Gastroesophageal sphincter (tissue), 4 donors: ENCODE results near the gene SLC2A11. TPM values are rescaled to one million over a fixed set of nuclear protein-coding genes. Genes with fewer than 3 reads are reported as not detected.

Source experiments
- ATAC-seq: fragments of 150-250 bp; one replicate; pipeline ENCODE4 v1.9.1; 2016; ENCODE audit warnings: mild to moderate bottlenecking, moderate library complexity
- H3K27ac ChIP-seq, 4 donors: fragments of 200-600 bp; sonication (generic) in 3 of 4; 1 replicate in 3 of 4; 2 replicates in 1 of 4; pipeline ENCODE4 v1.5.1; 2016 to 2019
- H3K27me3 ChIP-seq: fragments of 200-600 bp; sonication (generic); one replicate; pipeline ENCODE4 v1.5.1; 2019
- H3K36me3 ChIP-seq, 2 donors: fragments of 200-600 bp; sonication (generic); one replicate each; pipeline ENCODE4 v1.5.1; 2019; ENCODE audit warnings: control low read depth in 1 of 2
- H3K4me1 ChIP-seq, 3 donors: fragments of 200-600 bp; sonication (generic); 1 replicate in 2 of 3; 2 replicates in 1 of 3; pipeline ENCODE4 v1.5.1; 2016 to 2019; ENCODE audit warnings: control low read depth in 2 of 3
- H3K4me3 ChIP-seq, 2 donors: fragments of 200-600 bp; sonication (generic); one replicate each; pipeline ENCODE4 v1.5.1; 2019; ENCODE audit warnings: mild to moderate bottlenecking in 1 of 2, moderate library complexity in 1 of 2
- H3K9me3 ChIP-seq, 3 donors: fragments of 200-600 bp; sonication (generic); one replicate each; pipeline ENCODE4 v1.5.1; 2017 to 2019; ENCODE audit warnings: control low read depth in 2 of 3
- EP300 ChIP-seq: sonication (generic); formaldehyde crosslinking; IDR thresholded peaks from one replicate; pipeline ENCODE4 v1.6.1; 2017; ENCODE audit warnings: antibody characterized with exemption, mild to moderate bottlenecking
- POLR2A ChIP-seq, 2 donors: fragments of 450-650 bp; IDR thresholded peaks; one replicate each; pipeline ENCODE4 v1.6.1; 2017; ENCODE audit warnings: antibody characterized with exemption in 2 of 2, mild to moderate bottlenecking in 2 of 2, moderate library complexity in 1 of 2
- POLR2AphosphoS5 ChIP-seq: sonication (generic); formaldehyde crosslinking; IDR thresholded peaks from one replicate; pipeline ENCODE4 v1.6.1; 2017; ENCODE audit warnings: antibody characterized with exemption
- WGBS, 2 donors: methylation state at CpG; one replicate each; pipeline ENCODE4 v1.1.5; 2018; ENCODE audit warnings: low coverage in 1 of 2; 5-methylcytosine and 5-hydroxymethylcytosine counted together
- total RNA-seq, 4 donors: library from RNA; depleted of rRNA; stranded (reverse); fragments of >200 nt; gene quantifications; one replicate each; pipeline ENCODE4 v1.1.0, GENCODE V29; 2016
- TF ChIP-seq, protein P1 (sequence below), 4 experiments: fragments of 200-600 bp in 2 of 4; fragments of 450-650 bp in 2 of 4; sonication (generic) in 1 of 4; IDR thresholded peaks; one replicate each; pipeline ENCODE4 v1.5.1; 2017 to 2019; ENCODE audit warnings: antibody characterized with exemption in 4 of 4, mild to moderate bottlenecking in 2 of 4, moderate library complexity in 2 of 4

The SLC2A11 gene
- total RNA-seq, 4 donors from 2014 or later, result 7.3 to 39.8 (median 18.8) TPM

DNA sequence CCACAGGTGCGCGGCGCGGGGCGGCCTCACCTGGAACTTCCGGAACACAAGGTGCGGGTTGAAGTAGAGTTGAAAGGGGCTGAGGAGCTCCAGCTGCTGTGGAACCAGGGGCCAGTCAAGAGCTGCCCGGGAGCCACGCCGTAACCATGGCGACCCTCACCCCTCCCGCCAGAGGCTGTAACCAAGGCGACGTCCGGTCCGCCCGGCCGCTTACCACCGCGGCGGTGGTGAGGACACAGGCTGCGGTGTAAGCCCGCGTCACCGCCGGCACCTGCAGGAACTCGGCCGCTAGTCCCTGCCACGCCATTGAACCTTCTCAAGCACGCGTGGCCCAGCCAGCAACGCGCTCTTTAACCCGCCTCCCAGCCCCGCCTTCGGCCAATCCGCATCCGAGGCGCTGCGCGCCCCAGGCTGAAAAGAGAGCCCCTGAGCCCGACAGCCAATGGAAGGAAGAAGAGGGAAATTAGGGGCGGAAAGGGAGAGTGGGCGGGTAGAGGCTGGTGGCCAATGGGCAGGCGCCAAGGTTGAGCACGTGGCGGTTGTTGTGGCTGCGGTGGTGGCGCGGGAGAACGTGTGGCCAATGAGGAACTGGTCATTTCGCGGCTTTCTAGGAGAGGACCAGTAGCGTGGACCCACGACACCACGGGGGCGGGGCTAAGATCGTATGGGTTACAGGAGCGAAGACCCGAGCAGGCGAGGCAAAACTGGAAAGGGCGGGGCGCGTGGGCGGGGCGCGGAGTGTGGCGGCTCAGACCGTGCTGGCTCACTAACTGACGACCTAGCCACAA lies 18.8 kb upstream of the SLC2A11 start, which contains the start of gene DERL3:
Gene DERL3, minus strand, starts transcription at position 326 of the 788 bp plus-strand sequence. Its CDS starts 19 bp downstream, at position 307.
- H3K9me3 ChIP-seq, result no peaks in the 10 kb centered on the region
- H3K4me3 ChIP-seq, result peak within 1 kb of the TSS; percentile 12 to 49
- peaks cover 0 to 47% (median 17%) of the 10 kb centered on the region in 3 donors for H3K4me1 ChIP-seq
- ATAC-seq, result peak; percentile 96
- 0% methylated on average over 13 of the region's 70 CpGs; no CpG with 5 or more reads in 1 of the 2 donors for WGBS, 2 donors
- no peak for TF ChIP-seq EP300
- TF ChIP-seq, protein P1, sequence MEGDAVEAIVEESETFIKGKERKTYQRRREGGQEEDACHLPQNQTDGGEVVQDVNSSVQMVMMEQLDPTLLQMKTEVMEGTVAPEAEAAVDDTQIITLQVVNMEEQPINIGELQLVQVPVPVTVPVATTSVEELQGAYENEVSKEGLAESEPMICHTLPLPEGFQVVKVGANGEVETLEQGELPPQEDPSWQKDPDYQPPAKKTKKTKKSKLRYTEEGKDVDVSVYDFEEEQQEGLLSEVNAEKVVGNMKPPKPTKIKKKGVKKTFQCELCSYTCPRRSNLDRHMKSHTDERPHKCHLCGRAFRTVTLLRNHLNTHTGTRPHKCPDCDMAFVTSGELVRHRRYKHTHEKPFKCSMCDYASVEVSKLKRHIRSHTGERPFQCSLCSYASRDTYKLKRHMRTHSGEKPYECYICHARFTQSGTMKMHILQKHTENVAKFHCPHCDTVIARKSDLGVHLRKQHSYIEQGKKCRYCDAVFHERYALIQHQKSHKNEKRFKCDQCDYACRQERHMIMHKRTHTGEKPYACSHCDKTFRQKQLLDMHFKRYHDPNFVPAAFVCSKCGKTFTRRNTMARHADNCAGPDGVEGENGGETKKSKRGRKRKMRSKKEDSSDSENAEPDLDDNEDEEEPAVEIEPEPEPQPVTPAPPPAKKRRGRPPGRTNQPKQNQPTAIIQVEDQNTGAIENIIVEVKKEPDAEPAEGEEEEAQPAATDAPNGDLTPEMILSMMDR (IDR thresholded peaks at IDR 0.05), result no peak
- H3K27ac ChIP-seq, result no peak within 1 kb of the TSS
- no peaks in the 10 kb centered on the region for H3K27me3 ChIP-seq
- H3K36me3 ChIP-seq, result peaks cover 0 to 39% of the 10 kb centered on the region in 2 donors

DNA sequence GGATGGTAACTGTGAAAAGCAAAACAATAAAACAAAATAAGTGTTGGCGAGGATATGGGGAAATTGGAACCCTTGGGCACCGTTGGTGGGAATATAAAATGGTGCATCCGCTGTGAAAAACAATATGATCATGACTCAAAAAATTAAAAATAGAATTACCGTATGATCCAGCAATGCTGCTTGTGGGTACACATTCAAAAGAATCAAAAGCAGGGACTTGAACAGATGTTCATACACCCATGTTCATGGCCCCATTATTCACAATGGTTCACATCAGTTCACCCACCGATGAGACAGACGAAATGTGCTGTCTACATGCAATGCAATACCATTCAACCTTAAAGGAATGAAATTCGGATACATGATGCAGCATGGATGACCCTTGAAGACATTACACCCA lies 17.6 kb upstream of the SLC2A11 start:
- Histone ChIP-seq H3K4me3 (no peak overlapping the region), H3K27me3 (no peaks in the 10 kb centered on the region), H3K9me3 (no peaks in the 10 kb centered on the region), H3K27ac (no peak overlapping the region), H3K4me1 (peaks cover 0 to 50% (median 17%) of the 10 kb centered on the region in 3 donors), H3K36me3 (peaks cover 0 to 27% of the 10 kb centered on the region in 2 donors)
- TF ChIP-seq POLR2AphosphoS5 (no peak), EP300 (no peak), POLR2A (IDR thresholded peaks at IDR 0.05) (no peak)
- TF ChIP-seq, protein P1 (IDR thresholded peaks at IDR 0.05), result no peak
- 68 to 90% methylated on average over 6 to 7 of the region's 7 CpGs for WGBS, 2 donors
- ATAC-seq, result no peak

DNA sequence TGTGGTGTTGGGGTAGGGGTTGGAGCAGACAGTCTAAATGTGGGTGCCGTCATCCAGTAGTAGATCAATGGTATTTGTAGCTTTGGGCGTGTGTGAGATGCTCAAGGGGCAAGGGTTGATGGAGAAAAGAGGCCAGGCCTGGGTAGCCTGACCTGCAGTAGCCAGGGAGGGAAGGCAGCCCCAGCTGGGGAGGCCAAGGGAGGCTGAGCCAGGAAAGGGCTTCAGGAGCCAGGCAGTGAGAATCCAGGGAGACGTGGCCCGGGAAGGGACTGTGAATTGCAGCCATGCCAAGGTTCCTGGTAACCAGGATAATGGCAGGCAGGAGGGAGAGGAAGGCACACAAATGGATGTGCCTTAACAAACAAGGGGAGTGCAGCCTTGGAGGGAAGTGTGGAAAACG lies 16.4 kb upstream of the SLC2A11 start:
- no peak overlapping the region for H3K27ac ChIP-seq
- H3K27me3 ChIP-seq, result no peaks in the 10 kb centered on the region
- peaks cover 0 to 15% of the 10 kb centered on the region in 2 donors for H3K36me3 ChIP-seq
- H3K4me3 ChIP-seq, result no peak overlapping the region
- no peaks in the 10 kb centered on the region for H3K9me3 ChIP-seq
- H3K4me1 ChIP-seq, result peaks cover 0 to 50% (median 17%) of the 10 kb centered on the region in 3 donors
- 90 to 100% methylated on average over 2 to 5 of the region's 5 CpGs for WGBS, 2 donors
- no peak for TF ChIP-seq EP300
- TF ChIP-seq POLR2A (IDR thresholded peaks at IDR 0.05), result no peak
- TF ChIP-seq POLR2AphosphoS5, result no peak
- TF ChIP-seq, protein P1 (IDR thresholded peaks at IDR 0.05), result no peak
- ATAC-seq, result no peak

GRCh38 chr22:23841736-23842445 lies 15.8 kb upstream of the SLC2A11 start:
- WGBS, 2 donors, result 40 to 93% methylated on average over 1 to 3 of the region's 20 CpGs
- H3K9me3 ChIP-seq, result no peaks in the 10 kb centered on the region
- H3K36me3 ChIP-seq, result peaks cover 0 to 9% of the 10 kb centered on the region in 2 donors
- no peaks in the 10 kb centered on the region for H3K27me3 ChIP-seq
- H3K4me1 ChIP-seq, result peaks cover 0 to 53% (median 17%) of the 10 kb centered on the region in 3 donors
- H3K27ac ChIP-seq, result no peak overlapping the region
- no peak overlapping the region for H3K4me3 ChIP-seq
- no peak for ATAC-seq
- TF ChIP-seq, protein P1 (IDR thresholded peaks at IDR 0.05), result no peak
- no peak for TF ChIP-seq EP300
- TF ChIP-seq POLR2AphosphoS5, result no peak
- no peak for TF ChIP-seq POLR2A (IDR thresholded peaks at IDR 0.05)
